Amygdala (tissue), 56 donors: ENCODE data around the gene RBFOX2.

Experiments used
- DNase-seq, 56 donors: peaks; one replicate each; lab custom pipeline; 2025; lab: John Stamatoyannopoulos, UW

RBFOX2 gene

GRCh38 chr22:35873426-35873825 is 155.2 kb downstream of the RBFOX2 start:
- no peak for DNase-seq

GRCh38 chr22:35872451-35872850 is 156.2 kb downstream of the RBFOX2 start:
- DNase-seq = no peak

- no peak for DNase-seq
Measured at GRCh38 chr22:35870517-35871293, 157.9 kb downstream of the RBFOX2 start.

GRCh38 chr22:35868938-35869337 is 159.7 kb downstream of the RBFOX2 start:
- DNase-seq = no peak

- no peak for DNase-seq
Measured at GRCh38 chr22:35866651-35867050, 162.0 kb downstream of the RBFOX2 start.

GRCh38 chr22:35864545-35865165 is 164.0 kb downstream of the RBFOX2 start:
- no peak for DNase-seq

- DNase-seq = no peak
Measured at GRCh38 chr22:35863432-35863831, 165.2 kb downstream of the RBFOX2 start.

GRCh38 chr22:35862697-35863096 is 165.9 kb downstream of the RBFOX2 start:
- no peak for DNase-seq

GRCh38 chr22:35861451-35861850 is 167.2 kb downstream of the RBFOX2 start:
- DNase-seq = no peak

- no peak for DNase-seq
Measured at GRCh38 chr22:35860837-35861236, 167.8 kb downstream of the RBFOX2 start.

- no peak for DNase-seq
Measured at GRCh38 chr22:35860087-35860733, 168.4 kb downstream of the RBFOX2 start.

GRCh38 chr22:35854334-35854733 is 174.3 kb downstream of the RBFOX2 start:
- DNase-seq = no peak

- DNase-seq = no peak
Measured at GRCh38 chr22:35852076-35852475, 176.5 kb downstream of the RBFOX2 start.

- no peak for DNase-seq
Measured at GRCh38 chr22:35850831-35851230, 177.8 kb downstream of the RBFOX2 start.

- DNase-seq = no peak
Measured at GRCh38 chr22:35846804-35847203, 181.8 kb downstream of the RBFOX2 start.

GRCh38 chr22:35844886-35845285 is 183.7 kb downstream of the RBFOX2 start:
- no peak for DNase-seq

GRCh38 chr22:35842954-35843353 is 185.7 kb downstream of the RBFOX2 start:
- peak in 1 of 56 donors; percentile 5 for DNase-seq

- no peak for DNase-seq
Measured at GRCh38 chr22:35842519-35842913, 186.1 kb downstream of the RBFOX2 start.

GRCh38 chr22:35841907-35842518 is 186.6 kb downstream of the RBFOX2 start:
- no peak for DNase-seq

- peak in 52 of 56 donors; percentile 5 to 86 (median 48) for DNase-seq
Measured at GRCh38 chr22:35840302-35840739, 188.3 kb downstream of the RBFOX2 start.

- DNase-seq = no peak
Measured at GRCh38 chr22:35839841-35840301, 188.8 kb downstream of the RBFOX2 start.
